Type B pancreatic cell (in vitro differentiated cells): Measurements from ENCODE around the gene APBA3. TPM values are rescaled to one million over a fixed set of nuclear protein-coding genes. Genes with fewer than 3 reads are reported as not detected.
"Not testable (repeated sequence)": the region's sequence is repeated elsewhere in the genome, so short reads cannot be mapped to it uniquely, and the experiment has no call there.

Experiments used
- DNase-seq: peaks from one replicate; pipeline ENCODE4 v3.0.0; 2021; ENCODE audit warnings: mixed read lengths; ENCODE audit not compliant: unreplicated experiment; ENCODE audit errors: extremely low spot score
- H3K27ac Mint-ChIP-seq: 2 replicates; pipeline ENCODE4 v1.8.0; 2021; ENCODE audit warnings: mild to moderate bottlenecking, mixed read lengths
- H3K27me3 Mint-ChIP-seq: 2 replicates; pipeline ENCODE4 v1.8.0; 2021; ENCODE audit warnings: mixed read lengths
- H3K36me3 Mint-ChIP-seq: 2 replicates; pipeline ENCODE4 v1.8.0; 2021; ENCODE audit warnings: mixed read lengths
- H3K4me1 Mint-ChIP-seq: one replicate; pipeline ENCODE4 v1.8.0; 2021; ENCODE audit warnings: mixed read lengths; ENCODE audit not compliant: unreplicated experiment
- H3K4me3 Mint-ChIP-seq: 2 replicates; pipeline ENCODE4 v1.8.0; 2021; ENCODE audit warnings: mild to moderate bottlenecking, mixed read lengths
- H3K9me3 Mint-ChIP-seq: 2 replicates; pipeline ENCODE4 v1.8.0; 2021; ENCODE audit warnings: mixed read lengths
- CTCF ChIP-seq: fragments of 200-600 bp; sonication (generic); conservative IDR thresholded peaks from 2 replicates; pipeline ENCODE4 v1.5.0; 2021; ENCODE audit warnings: antibody characterized with exemption, mild to moderate bottlenecking
- total RNA-seq: library from RNA; stranded (reverse); gene quantifications from 2 replicates; pipeline ENCODE4 v1.2.1, GENCODE V29; 2021; ENCODE audit warnings: low replicate concordance

APBA3 gene
- total RNA-seq, 1 donor from 2014 or later, result 28.5 TPM

DNA sequence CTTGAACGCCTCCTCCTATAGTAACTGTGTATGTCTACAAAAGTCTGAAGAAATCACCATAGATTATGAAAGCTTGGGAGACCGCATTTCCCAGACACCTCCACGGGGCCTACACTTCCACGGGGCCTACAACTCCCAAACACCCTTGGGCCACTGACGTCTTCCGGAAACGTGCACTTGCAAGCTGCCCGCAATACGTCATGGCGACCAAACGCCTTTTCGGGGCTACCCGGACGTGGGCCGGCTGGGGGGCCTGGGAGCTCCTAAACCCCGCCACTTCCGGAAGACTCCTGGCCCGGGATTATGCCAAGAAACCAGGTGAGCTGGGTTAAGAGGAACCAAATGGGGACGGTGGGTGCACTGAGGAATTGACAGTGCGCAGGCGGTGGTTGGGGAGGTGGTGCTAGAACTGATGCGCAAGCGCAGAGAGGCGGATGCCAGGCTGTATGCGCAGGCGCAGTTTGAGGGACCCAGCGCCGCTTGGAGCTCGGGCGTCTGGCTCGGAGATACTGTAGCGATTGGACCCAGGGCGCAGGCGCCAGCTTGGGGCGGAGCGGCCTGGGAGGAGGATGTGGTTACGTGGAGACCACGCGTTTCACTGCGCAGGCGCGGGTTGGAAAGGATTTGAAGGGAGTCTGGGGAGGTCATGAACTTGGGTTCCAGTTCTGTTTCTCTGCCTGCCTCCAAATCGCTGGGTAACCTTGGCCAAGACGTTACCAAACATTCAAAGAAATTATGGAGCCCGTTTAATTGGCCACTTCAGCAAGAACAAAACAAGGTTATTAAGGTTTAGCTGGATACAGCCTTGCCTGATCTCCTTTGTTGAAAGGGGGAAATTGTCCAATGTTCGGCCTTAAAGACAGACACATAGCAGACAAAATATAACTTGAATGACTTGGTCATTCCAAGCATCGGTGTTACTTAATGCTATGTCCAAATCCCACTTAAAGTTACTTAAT is 1.3 kb upstream of the APBA3 start, which contains the start of gene MRPL54:
TSS of gene MRPL54 (plus strand) at position 182 of the 959 bp plus-strand sequence. CDS start at position 201, 19 bp downstream.
- H3K27ac Mint-ChIP-seq, result peak within 1 kb of the TSS; percentile 99
- peaks cover 12% of the 10 kb centered on the region for H3K4me1 Mint-ChIP-seq
- H3K4me3 Mint-ChIP-seq, result peak within 1 kb of the TSS; percentile 99
- H3K27me3 Mint-ChIP-seq, result no peaks in the 10 kb centered on the region
- DNase-seq, result peak; percentile 100
- no peaks in the 10 kb centered on the region for H3K9me3 Mint-ChIP-seq
- H3K36me3 Mint-ChIP-seq, result peaks cover 5% of the 10 kb centered on the region
- TF ChIP-seq CTCF, result no peak

DNA sequence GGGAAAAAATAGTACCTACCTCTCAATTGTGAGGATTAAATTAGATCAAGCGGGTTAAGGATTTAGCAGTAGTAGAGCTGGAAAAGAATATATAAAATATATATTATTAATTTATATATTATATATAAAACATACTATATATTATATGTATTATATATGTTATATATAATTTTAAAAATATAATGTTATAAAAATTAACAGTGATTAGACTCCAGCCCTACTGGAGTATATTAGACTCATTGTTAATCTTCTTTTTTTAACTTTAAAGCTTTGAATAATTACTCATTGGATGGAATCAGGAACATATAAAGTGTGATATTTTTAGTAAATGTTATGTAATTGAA is 610 bp upstream of the APBA3 start:
- peaks cover 12% of the 10 kb centered on the region for H3K4me1 Mint-ChIP-seq

GRCh38 chr19:3760871-3761361 is 576 bp downstream of the APBA3 start:
- DNase-seq, result no peak
- Mint-ChIP-seq H3K4me3 (peak overlapping the region; percentile 98), H3K9me3 (no peaks in the 10 kb centered on the region), H3K36me3 (peaks cover 5% of the 10 kb centered on the region), H3K27me3 (no peaks in the 10 kb centered on the region), H3K27ac (peak overlapping the region; percentile 99), H3K4me1 (peaks cover 12% of the 10 kb centered on the region)
- TF ChIP-seq CTCF, result no peak

More for the DNA sequence above, 610 bp upstream of the APBA3 start:
- no peak for TF ChIP-seq CTCF
- Mint-ChIP-seq H3K4me3 (peak overlapping the region; percentile 99), H3K9me3 (no peaks in the 10 kb centered on the region), H3K36me3 (peaks cover 5% of the 10 kb centered on the region), H3K27ac (peak overlapping the region; percentile 99), H3K27me3 (no peaks in the 10 kb centered on the region)
- no peak for DNase-seq

DNA sequence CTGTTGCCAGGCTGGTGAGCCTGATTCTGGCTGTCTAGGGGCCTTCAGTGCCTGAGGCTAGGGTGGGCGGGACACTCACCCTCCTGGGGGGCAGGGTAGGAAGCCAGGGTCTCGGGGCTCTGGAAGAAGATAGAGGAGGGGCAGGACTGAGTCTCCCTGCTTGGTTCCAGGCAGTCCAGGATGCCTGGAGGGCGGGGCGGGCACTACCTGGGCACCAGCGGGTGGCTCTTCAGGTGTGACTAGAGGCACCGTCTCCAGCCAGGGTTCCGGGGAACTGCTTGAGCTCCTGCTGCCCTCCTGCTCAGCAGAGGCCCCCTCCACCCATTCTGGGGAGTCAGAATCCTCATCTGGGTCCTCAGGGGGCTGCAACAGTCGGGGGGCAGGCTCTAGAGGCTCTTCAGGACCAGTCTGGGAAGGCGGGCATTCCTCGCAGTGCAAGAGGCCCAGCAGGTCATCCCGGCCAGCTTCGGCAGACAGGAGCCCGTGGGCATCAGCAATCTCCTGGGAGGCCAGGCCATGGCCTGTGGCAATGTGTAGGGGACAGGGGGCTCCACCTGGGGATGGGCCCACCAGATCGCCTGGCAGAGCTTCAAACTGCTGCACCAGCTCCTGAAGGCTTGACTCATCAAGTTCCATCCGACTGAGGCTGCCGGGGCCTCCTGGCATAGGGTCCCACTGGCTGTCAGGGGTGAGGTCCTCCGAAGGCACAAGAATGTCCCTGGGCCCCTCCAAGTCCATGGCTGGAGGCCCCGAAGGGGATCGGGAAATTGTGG is 1.8 kb downstream of the APBA3 start:
- Mint-ChIP-seq H3K27me3 (no peaks in the 10 kb centered on the region), H3K27ac (no peak overlapping the region), H3K4me1 (peaks cover 12% of the 10 kb centered on the region), H3K9me3 (no peaks in the 10 kb centered on the region), H3K4me3 (no peak overlapping the region), H3K36me3 (peaks cover 10% of the 10 kb centered on the region)
- no peak for TF ChIP-seq CTCF
- no peak for DNase-seq

- Mint-ChIP-seq H3K36me3 (peaks cover 10% of the 10 kb centered on the region), H3K4me1 (peaks cover 11% of the 10 kb centered on the region)
- not testable (repeated sequence) for H3K4me3 Mint-ChIP-seq, H3K27me3 Mint-ChIP-seq, DNase-seq, H3K9me3 Mint-ChIP-seq, H3K27ac Mint-ChIP-seq
Observed at GRCh38 chr19:3758297-3758696, 3.2 kb downstream of the APBA3 start.

DNA sequence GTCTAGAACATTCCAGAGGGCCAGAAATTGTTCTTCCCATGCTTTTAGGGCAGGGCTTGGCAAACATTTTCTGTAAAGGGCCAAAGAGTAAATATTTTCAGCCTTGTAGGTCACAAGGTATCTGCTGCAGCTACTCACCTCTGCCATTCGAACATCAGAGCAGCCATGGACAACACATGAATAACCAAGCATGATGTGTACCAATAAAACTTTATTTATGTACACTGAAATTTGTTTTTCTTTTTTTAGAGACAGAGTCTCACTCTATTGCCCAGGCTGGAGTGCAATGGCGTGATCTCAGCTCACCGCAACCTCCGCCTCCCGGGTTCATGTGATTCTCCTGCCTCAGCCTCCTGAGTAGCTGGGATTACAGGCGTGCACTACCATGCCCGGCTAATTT is 3.8 kb downstream of the APBA3 start:
- not testable (repeated sequence) for H3K27ac Mint-ChIP-seq, H3K36me3 Mint-ChIP-seq, DNase-seq, H3K27me3 Mint-ChIP-seq, H3K4me3 Mint-ChIP-seq, H3K9me3 Mint-ChIP-seq, H3K4me1 Mint-ChIP-seq
